Measurements from ENCODE around the gene ATPAF1.
"Not testable (repeated sequence)": the region's sequence is repeated elsewhere in the genome, so short reads cannot be mapped to it uniquely, and the experiment has no call there.

Gene ATPAF1

DNA sequence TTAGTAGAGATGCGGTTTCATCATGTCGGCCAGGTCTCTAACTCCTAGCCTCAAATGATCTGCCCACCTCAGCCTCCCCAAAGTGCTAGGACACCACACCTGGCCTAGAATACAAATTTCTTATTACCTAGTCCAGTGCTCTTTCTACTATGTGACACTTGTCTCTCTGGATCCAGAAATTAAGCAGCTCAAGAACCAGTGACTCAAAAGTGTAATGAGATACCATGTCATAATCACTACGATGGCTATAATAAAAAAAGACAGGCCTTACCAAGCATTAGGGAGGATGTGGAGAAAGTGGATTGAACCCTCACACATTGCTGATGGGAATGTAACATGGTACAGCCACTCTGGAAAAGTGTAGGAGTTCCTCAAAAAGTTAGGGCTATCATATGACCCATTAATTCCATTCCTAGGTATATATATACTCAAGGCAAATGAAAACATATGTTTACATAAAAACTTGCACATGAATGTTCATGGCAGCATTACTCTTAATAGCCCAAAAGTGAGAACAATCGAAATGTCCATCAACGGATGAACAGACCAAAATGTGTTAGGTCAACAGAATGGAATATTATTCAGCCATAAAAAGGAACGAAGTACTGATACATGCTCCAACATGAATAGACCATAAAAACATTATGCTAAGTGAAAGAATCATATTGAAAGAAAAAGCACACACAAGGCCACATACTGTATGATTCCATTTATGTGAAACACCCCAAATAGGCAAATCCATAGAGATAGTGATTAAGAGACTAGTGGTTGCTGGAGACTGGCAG lies 11.8 kb upstream of the ATPAF1 start:
- no peak for DNase-seq

- no peak for DNase-seq
These were observed 9.2 kb upstream of the ATPAF1 start for GRCh38 chr1:46677339-46677738.

- no peak for DNase-seq
These were observed 8.4 kb upstream of the ATPAF1 start for GRCh38 chr1:46676531-46676930.

GRCh38 chr1:46675549-46676314 lies 7.6 kb upstream of the ATPAF1 start:
- no peak for DNase-seq

- no peak for DNase-seq
These were observed 5.6 kb upstream of the ATPAF1 start for GRCh38 chr1:46673749-46674182.

DNA sequence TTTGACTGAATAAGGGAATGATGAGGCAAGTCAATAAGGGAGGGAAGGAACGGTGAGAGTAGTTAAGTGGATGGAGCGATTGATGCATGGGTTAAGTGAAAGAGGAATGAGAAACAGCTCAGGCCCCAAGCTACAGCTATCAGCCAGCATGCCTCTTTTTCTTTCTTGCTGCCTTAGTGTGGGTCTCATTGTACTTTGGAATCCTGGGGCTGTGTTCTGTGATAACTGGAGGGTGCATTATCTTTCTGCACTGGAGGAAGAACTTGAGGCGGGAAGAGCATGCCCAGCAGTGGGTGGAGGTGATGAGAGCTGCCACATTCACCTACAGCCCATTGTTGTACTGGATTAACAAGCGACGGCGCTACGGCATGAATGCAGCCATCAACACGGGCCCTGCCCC lies 4.5 kb upstream of the ATPAF1 start:
- no peak for DNase-seq

DNA sequence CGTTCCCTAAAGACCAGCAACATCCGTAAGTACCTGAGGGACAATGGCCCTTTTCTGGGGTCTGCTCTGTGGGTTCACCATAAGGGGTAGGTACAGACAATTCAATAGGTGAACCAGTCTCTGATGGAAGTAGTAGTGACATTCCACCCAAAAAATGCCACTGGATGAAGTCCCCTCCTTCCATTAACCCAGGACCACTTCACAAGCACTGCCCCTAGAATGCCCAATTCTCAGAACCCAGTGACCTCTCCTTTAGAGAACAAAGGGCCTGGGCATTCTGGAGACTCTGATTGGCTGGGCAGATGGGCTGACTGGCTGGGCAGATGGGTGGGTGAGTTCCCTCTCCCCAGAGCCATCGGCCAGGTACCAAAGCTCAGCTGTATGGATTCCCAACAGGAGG lies 3.4 kb upstream of the ATPAF1 start, which contains the start of gene TEX38:
TEX38 (plus strand) TSS at position 301 of the 400 bp plus-strand sequence; CDS start at position 382, 81 bp downstream.
- no peak for DNase-seq

- no peak for DNase-seq
These were observed 2.0 kb upstream of the ATPAF1 start for GRCh38 chr1:46670134-46670533.

GRCh38 chr1:46665983-46666382 lies 2.2 kb downstream of the ATPAF1 start:
- no peak for DNase-seq

DNA sequence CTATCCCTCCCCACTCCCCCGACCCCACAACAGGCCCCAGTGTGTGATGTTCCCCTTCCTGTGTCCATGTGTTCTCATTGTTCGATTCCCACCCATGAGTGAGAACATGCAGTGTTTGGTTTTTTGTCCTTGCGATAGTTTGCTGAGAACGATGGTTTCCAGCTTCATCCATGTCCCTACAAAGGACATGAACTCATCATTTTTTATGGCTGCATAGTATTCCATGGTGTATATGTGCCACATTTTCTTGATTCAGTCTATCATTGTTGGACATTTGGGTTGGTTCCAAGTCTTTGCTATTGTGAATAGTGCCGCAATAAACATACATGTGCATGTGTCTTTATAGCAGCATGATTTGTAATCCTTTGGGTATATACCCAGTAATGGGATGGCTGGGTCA lies 5.2 kb downstream of the ATPAF1 start:
- not testable (repeated sequence) for DNase-seq

DNA sequence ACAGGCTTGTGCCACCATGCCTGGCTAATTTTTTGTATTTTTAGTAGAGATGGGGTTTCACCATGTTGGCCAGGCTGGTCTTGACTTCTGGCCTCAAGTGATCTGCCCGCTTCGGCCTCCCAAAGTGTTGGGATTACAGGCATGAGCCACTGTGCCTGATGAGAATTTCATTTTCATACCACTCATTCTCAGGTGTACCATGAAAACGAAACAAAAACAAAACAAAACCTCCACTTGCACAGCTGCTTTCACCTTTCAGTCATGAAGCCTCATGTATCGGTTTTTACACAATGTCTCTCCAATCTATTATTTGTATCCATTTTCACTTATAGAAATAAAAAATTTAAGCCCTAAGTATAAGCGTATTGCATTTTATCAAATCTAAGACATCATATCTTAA lies 8.0 kb downstream of the ATPAF1 start:
- not testable (repeated sequence) for DNase-seq

DNA sequence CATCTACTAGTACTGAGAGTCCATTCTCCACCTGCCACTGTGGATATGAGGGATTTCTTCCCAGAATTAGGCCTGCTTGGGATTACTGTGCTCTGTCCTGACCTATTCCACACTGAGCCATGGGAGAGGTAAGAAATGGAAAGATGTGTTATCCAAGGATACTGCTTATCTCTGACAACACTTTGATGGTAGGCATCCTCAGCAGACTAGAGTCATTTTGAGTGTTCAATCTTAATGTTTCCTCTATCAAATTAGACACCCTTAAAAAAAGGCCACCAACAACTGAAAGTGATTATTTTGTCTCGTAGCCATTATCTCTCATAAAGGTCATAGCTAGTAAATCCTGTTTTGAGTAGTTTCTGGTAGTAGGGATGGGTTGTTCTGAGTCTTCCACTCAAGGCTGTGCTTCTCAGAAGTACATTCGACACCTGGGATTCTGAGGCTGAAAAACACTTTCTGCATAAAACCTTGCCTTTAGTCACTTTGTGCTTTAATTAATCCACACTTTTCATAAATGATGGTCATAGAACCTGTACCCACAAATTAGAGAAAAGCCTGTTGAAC lies 8.8 kb downstream of the ATPAF1 start:
- no peak for DNase-seq

- DNase-seq = no peak
These were observed 10.4 kb downstream of the ATPAF1 start for GRCh38 chr1:46657775-46658174.

GRCh38 chr1:46656643-46657042 lies 11.5 kb downstream of the ATPAF1 start:
- no peak for DNase-seq

GRCh38 chr1:46655848-46656247 lies 12.3 kb downstream of the ATPAF1 start:
- no peak for DNase-seq

DNA sequence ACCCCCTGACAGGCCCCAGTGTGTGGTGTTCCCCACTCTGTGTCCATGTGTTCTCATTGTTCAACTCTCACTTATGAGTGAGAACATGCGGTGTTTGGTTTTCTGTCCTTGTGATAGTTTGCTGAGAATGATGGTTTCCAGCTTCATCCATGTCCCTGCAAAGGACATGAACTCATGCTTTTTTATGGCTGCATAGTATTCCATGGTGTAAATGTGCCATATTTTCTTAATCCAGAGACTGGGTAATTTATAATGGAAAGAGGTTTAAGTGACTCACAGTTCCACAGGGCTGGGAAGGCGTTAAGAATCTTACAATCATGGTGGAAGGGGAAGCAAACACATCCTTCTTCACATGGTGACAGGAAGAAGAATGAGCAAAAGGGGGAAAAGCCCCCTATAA lies 13.5 kb downstream of the ATPAF1 start:
- DNase-seq = not testable (repeated sequence)

DNA sequence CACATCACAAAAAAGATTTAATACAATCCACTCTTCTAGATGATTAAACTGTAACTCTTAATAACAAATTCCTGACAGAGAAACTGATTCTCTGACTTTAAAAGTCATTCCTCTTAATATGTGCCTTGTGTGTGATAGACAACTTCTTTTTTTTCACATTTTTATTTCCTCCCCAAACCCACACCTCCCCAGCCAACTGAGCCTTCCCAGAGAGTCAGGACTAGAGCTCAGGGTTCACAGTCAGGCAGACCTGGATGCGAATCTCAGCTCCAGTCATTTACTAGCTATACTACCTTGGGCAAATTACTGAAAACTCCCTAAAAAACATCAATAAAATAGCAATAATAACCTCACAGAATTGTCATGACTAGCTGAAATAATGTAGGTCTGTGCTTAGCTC lies 14.2 kb downstream of the ATPAF1 start:
- no peak for DNase-seq

DNA sequence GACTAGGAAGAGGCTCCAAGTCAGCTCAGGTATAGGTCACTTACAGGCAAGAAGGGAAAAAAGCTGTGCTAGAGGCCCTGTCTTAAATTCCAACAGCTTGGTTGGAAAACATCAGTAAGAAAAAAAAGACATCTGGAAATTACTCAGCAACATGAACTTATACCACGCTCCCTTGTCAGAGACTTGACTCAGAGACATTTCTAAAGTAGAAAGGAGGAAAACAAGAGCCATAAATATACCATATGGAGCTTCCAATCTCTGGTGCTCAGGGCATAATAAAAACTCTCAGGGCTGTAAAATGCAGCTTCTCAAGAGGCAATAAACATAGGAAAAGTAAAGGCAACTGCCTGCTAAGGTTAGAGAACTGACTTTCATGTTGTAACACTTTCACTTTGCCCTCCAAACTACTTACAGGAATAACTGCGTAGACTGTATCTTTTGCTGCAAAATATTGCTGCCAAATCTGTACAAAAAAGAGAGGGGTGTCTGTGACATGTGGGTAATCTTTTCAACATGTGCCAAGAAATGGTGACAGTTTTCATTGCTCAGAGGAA lies 14.7 kb downstream of the ATPAF1 start:
- no peak for DNase-seq

GRCh38 chr1:46652321-46653100 lies 15.7 kb downstream of the ATPAF1 start:
- DNase-seq = no peak

DNA sequence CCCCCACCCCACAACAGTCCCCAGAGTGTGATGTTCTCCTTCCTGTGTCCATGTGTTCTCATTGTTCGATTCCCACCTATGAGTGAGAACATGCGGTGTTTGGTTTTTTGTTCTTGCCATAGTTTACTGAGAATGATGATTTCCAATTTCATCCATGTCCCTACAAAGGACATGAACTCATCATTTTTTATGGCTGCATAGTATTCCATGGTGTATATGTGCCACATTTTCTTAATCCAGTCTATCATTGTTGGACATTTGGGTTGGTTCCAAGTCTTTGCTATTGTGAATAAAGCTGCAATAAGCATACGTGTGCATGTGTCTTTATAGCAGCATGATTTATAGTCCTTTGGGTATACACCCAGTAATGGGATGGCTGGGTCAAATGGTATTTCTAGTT lies 17.0 kb downstream of the ATPAF1 start:
- DNase-seq = not testable (repeated sequence)

GRCh38 chr1:46650491-46650890 lies 17.7 kb downstream of the ATPAF1 start:
- no peak for DNase-seq

GRCh38 chr1:46649764-46650163 lies 18.4 kb downstream of the ATPAF1 start:
- DNase-seq = no peak

GRCh38 chr1:46647611-46648010 lies 20.6 kb downstream of the ATPAF1 start:
- DNase-seq = no peak
